Right atrium auricular region (tissue), 2 donors: ENCODE measurements around the gene ELOVL5. TPM values are rescaled to one million over a fixed set of nuclear protein-coding genes. Genes with fewer than 3 reads are reported as not detected.

Experiments used
- DNase-seq: peaks from one replicate; pipeline ENCODE4 v3.0.0-alpha.2; 2019; ENCODE audit warnings: low spot score
- H3K27ac ChIP-seq, 2 donors: fragments of 200-600 bp; sonication (generic); 1 replicate in 1 of 2; 2 replicates in 1 of 2; pipeline ENCODE4 v1.5.1; 2016 to 2019
- H3K27me3 ChIP-seq, 2 donors: fragments of 200-600 bp; sonication (generic); one replicate each; pipeline versions ENCODE4 v1.5.1 to v1.6.0; 2017 to 2019
- H3K36me3 ChIP-seq: fragments of 200-600 bp; sonication (generic); one replicate; pipeline ENCODE4 v1.5.1; 2016
- H3K4me1 ChIP-seq, 2 donors: fragments of 200-600 bp; sonication (generic); one replicate each; pipeline versions ENCODE4 v1.5.1 to v1.6.0; 2017 to 2019
- H3K4me3 ChIP-seq, 2 donors: fragments of 200-600 bp; sonication (generic); 1 replicate in 1 of 2; 2 replicates in 1 of 2; pipeline ENCODE4 v1.5.1; 2017 to 2019; ENCODE audit warnings: mild to moderate bottlenecking in 1 of 2, moderate library complexity in 1 of 2
- H3K9me3 ChIP-seq, 2 donors: fragments of 200-600 bp; sonication (generic); one replicate each; pipeline ENCODE4 v1.5.1; 2019
- CTCF ChIP-seq, 2 donors: fragments of 200-600 bp; sonication (generic); IDR thresholded peaks; one replicate each; pipeline ENCODE4 v1.5.1; 2019; ENCODE audit warnings: antibody characterized with exemption in 2 of 2
- microRNA-seq, 2 donors: library from miRNA; unstranded; fragments of <30 nt; microRNA quantifications; one replicate each; pipeline ENCODE4, GENCODE V29; 2016 to 2017; ENCODE audit warnings: borderline number of aligned reads in 2 of 2, borderline replicate concordance in 1 of 2
- total RNA-seq, 2 donors: library from RNA; depleted of rRNA; stranded (reverse); fragments of >200 nt; gene quantifications; one replicate each; pipeline ENCODE4 v1.1.0, GENCODE V29; 2016

Gene ELOVL5
- total RNA-seq, 2 donors from 2014 or later = 31.2 to 34.9 TPM

- H3K27me3 ChIP-seq = no peaks in the 10 kb centered on the region
- H3K27ac ChIP-seq = no peak overlapping the region
- no peak overlapping the region for H3K4me3 ChIP-seq
- H3K36me3 ChIP-seq = no peaks in the 10 kb centered on the region
- H3K4me1 ChIP-seq = no peaks in the 10 kb centered on the region
- no peak for TF ChIP-seq CTCF (IDR thresholded peaks at IDR 0.05)
- no peaks in the 10 kb centered on the region for H3K9me3 ChIP-seq
- no peak for DNase-seq
Measured at GRCh38 chr6:53235508-53235907, 113.2 kb downstream of the ELOVL5 start.

DNA sequence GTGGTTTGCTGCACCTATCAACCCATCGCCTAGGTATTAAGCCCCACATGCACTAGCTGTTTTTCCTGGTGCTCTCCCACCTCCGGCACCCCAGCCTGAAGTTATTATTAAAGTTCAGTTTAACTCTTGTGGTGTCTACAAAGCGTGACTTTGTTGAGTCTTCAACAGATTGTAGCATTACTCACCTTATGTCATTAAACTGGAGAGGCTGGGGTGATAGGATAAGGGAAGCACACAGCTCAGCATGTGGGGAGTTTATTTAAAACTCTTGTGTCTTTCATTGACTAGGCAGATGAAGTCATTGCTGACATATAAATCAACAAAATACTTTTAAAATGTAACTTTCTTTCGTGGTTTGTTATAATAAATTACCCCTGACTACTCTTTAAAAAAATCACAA lies 115.4 kb downstream of the ELOVL5 start:
- no peak for DNase-seq
- H3K27me3 ChIP-seq = no peaks in the 10 kb centered on the region
- TF ChIP-seq CTCF (IDR thresholded peaks at IDR 0.05) = no peak
- no peak overlapping the region for H3K4me3 ChIP-seq
- H3K36me3 ChIP-seq = no peaks in the 10 kb centered on the region
- H3K9me3 ChIP-seq = no peaks in the 10 kb centered on the region
- H3K4me1 ChIP-seq = no peaks in the 10 kb centered on the region
- H3K27ac ChIP-seq = no peak overlapping the region

DNA sequence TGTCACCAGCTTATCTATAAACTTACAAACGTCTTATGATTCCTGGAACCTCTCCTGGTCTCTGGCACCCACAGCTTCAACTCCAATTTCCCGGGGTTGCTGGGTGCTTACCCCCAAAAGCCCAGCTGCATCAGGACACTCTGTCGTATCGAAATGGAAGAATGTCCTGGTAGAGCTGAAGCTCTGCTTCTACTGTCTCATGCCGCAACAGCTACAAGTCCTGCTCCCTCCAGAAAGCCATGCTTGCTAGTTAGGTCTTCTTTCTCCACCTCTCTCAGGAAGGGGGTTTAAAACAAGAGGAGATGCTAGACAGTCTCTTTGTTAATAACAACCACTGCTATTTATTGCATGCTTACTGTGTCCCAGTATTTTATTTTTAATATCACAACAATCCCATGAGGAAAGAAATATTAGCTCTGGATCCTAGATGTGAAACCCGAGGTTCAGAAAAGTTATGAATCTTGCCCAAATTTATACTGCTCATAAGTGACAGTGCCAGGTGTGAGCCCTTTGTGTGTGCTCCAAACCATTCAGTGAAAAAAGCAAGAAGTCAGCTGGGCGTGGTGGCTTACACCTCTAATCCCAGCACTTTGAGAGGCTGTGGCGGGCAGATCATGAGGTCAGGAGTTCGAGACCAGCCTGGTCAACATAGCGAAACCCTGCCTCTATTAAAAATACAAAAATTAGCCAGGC lies 117.8 kb downstream of the ELOVL5 start:
- Histone ChIP-seq H3K27ac (no peak overlapping the region), H3K4me1 (no peaks in the 10 kb centered on the region), H3K27me3 (no peaks in the 10 kb centered on the region), H3K36me3 (no peaks in the 10 kb centered on the region), H3K9me3 (no peaks in the 10 kb centered on the region), H3K4me3 (no peak overlapping the region)
- no peak for TF ChIP-seq CTCF (IDR thresholded peaks at IDR 0.05)
- DNase-seq = no peak

DNA sequence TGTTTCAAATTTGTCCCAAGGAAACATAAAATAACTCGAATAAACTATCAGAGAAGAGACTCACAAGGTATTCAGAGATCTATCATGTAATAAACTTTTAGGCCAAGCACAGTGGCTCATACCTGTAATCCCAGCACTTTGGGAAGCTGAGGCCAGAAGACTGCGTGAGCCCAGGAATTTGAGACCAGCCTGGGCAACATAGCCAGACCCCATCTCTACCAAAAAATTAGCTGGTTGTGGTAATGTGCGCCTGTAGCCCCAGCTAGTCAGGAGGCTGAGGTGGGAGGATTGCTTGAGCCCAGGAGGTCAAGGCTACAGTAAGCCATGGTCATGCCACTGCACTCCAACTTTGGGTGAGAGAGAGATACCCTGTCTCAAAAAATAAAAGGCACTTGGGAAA lies 120.9 kb downstream of the ELOVL5 start:
- H3K36me3 ChIP-seq = no peaks in the 10 kb centered on the region
- H3K4me1 ChIP-seq = no peaks in the 10 kb centered on the region
- H3K27me3 ChIP-seq = no peaks in the 10 kb centered on the region
- no peak for DNase-seq
- H3K27ac ChIP-seq = no peak overlapping the region
- no peak overlapping the region for H3K4me3 ChIP-seq
- no peaks in the 10 kb centered on the region for H3K9me3 ChIP-seq
- TF ChIP-seq CTCF (IDR thresholded peaks at IDR 0.05) = no peak

GRCh38 chr6:53220605-53221004 lies 128.1 kb downstream of the ELOVL5 start:
- Histone ChIP-seq H3K36me3 (no peaks in the 10 kb centered on the region), H3K27ac (no peak overlapping the region), H3K4me1 (no peaks in the 10 kb centered on the region), H3K27me3 (no peaks in the 10 kb centered on the region), H3K4me3 (no peak overlapping the region), H3K9me3 (no peaks in the 10 kb centered on the region)
- no peak for DNase-seq
- TF ChIP-seq CTCF (IDR thresholded peaks at IDR 0.05) = no peak

Small RNA genes lying within 50 kb of the gene (microRNA-seq; reads per million reads assigned to microRNA genes)
- 0 reads per million in 2 donors for gene MIR5685

Other genes with a start within 250 kb of the ELOVL5 start
- gene GCM1, start 200.1 kb downstream of the ELOVL5 start, total RNA-seq = not detected
- gene GCLC, start 196.2 kb upstream of the ELOVL5 start, total RNA-seq = 10 to 100 TPM; 13.5 to 26.3 TPM